GM19372 (cell line): ENCODE results near the gene NUAK1.

Experiments
- ATAC-seq: cut with Tn5 transposase; IDR thresholded peaks from one replicate; pipeline ENCODE4 v1.9.1; 2021; ENCODE audit warnings: mild to moderate bottlenecking, low read depth, moderate library complexity; ENCODE audit not compliant: unreplicated experiment

Gene NUAK1

DNA sequence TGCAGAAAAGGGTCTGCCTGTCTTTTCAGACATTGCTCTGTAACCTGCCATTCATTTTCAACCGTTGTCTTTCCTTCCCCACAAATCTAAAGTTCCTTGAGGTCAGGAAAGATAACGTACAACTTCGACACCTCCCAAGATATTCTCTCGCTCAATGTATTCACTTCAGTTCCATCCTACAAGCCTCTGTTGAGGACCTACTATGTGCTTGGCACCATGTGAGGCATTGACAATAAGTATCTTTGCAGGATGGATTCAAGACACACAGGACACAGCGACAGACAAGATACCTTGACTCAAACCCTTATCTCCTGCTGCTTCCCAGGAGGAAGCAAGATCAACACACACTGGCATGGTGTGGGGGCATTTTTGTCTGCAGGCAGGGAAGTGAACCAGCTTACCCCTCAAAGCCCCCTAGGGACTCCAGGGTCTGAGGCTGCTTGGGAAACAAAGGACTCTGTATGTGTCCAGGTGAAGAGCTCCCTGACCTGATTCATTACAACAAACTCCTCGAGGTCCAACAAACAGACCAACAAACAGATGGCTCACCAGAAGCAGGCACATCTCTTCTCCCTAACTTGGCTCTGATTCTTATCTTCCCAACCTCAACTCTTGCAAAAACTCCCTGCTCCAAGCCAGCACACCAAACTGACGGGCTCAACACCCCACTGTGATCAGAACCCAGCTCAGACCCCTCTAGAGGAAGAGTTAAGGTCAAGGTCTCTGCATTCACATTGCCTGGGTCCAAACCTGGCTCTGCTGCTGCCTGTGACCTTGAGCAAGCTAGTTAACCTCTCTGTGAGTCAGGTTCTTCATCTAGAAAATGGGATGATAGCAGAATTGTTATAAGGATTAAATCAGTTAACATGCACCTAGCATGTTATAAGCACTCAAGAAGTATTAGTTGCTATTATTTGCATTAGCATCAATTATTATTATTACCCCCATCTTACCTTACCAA is 6.3 kb downstream of the NUAK1 start:
- ATAC-seq, result no peak

DNA sequence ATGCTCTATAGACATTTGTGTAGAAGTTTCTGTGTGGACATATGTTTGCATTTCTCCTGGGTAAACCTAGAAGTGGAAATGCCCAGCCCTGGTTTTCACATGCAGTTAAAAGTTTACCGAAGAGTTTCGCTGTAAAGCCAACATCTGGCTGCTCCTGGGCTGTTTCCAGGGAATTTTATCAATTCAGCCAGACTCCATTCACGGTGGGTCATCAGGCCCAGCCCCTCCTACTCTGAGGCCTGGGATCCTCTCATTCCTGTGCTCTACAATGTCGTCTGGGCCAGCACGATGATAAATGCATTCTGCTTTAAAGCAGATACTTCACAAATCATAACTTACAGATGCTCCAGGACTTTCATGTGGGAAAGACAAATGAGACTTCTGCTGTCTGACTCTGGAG is 7.1 kb downstream of the NUAK1 start:
- no peak for ATAC-seq

DNA sequence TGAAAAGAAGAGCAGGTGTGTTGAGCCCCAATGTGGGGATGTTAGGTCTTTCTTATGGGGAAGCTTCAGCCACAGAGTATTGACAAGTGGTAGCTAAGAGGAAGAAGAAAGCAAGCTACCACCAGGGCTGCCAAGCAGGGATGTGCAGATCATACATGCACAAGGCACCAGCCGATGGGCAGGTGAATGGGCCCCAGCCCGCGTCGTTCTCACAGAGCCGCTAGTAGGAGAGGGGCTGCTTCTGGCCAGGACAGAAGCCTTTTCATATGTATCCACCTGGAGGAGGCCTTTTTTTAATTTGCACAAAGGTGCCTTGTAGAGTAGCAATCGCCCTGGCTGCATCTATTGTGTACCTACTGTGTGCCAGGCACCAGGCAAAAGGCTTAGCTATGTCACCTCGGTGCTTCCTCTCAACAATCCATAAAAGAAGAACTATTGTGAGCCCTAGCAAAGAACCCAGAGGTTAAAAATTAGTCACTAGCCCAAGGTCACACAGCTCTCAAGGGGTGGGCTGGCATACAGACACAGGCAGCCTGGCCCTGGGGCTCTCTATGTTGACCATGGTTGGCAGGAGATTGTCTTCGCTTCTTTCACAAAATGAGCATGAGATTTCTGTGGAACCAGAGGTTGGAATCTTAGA is 8.2 kb downstream of the NUAK1 start:
- ATAC-seq, result no peak

DNA sequence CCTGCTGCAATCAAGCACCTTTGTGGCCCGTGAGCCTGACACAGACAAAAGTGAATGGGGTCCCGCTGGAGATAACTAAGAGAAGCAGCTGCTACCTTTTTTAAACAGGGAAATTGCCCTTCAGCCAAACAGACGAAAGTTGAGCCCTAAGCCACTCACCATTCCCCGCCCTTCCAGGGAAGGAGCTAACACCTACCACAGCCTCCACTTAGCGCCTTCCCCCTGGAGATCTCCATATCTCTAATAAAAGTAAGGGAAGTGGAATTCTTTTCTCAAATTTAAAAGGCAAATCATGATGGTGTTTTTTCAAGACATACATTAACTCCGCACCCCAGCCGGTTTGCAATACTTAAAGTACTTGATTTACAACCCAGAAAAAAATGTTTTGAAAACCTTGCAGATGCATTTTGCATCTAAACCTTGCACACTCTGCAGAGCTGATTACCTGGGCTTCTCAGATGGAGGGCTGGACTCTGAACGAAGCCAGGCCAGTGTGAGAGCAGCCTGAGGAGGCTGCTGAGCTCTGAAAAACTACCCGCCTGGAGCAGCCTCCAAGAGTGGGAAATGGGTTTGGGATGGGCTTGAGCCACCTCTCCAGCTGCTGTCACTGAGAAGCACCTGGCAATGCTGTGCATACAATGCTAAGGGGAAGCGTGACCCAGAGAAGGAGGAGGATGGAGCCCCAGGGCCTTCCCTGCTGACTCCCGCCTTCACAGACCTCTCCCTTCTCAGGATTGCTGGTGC is 10.0 kb downstream of the NUAK1 start:
- ATAC-seq, result no peak

DNA sequence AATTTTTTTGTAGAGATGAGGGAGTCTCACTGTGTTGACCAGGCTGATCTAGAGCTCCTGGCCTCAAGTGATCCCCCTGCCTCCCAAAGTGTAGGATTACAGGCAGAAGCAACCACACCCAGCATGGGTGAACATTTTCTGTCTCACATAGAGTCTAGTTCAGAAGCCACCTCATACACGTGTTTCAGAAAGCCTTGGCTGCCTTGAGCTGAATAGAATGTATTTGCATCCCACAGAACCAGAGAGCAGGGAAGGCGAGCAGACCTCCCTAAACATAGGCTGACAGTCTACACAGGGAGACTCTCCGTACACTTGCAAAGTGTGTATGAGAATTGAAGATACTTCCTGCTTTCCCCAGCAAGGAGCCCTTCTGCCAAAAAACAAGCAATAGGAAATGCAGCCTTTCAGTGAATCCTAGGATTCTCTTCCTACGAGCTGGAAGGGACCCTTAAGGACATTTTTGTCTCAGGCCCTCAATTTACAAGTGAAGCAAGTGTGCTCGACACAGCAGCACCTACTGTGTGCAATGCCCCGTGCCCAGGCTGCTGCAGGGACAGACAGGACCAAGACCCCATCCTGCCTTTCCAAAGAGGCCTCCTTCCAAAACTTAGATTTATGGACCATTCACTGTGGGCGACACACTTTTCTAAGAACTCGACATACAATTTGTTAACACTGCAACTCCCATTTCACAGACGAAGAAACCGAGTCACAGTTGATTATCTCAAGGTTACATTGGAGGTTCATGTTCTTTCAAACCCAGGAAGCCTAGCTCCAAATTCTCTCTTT is 11.2 kb downstream of the NUAK1 start:
- ATAC-seq, result no peak

DNA sequence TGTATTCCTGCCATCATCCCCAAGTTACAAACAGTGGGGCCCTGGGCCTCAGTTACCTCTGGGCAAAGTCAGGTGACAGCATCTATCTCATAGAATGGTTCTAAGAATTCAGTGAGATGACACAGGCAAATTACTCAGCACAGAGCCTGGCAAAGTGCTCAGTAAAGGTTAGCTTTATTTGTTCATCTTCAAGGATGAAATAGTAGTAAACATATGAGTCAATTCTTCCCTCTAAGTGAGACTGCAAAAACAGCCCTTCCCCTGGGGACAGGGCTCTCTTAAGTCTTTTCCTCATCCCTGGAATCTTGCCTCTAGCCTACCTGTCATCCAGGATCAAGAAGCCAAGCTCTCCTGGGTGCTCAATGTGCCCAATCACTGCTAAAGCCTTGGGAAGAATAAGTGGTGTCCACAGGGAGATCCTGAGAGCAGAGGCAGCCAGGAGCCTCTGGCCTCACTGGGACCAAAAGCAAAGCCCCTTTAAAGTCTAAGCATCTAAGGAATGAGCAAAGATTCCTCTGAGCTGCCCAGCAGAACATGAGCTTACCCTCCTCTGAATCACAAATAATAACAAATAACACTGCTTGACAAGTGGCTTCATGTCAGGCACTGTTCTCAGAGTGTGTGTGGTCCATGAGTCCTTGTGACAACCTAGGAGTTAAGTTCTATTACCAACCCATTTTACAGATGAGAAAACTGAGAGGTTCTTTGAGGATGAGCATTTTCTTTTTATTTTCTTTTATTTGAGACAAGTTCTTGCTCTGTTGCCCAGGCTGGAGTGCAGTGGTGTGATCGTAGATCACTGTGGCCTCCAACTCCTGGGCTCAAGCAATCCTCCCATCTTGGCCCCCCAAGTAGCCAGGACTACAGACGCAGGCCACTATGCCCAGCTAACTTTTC is 12.1 kb downstream of the NUAK1 start:
- ATAC-seq, result no peak

DNA sequence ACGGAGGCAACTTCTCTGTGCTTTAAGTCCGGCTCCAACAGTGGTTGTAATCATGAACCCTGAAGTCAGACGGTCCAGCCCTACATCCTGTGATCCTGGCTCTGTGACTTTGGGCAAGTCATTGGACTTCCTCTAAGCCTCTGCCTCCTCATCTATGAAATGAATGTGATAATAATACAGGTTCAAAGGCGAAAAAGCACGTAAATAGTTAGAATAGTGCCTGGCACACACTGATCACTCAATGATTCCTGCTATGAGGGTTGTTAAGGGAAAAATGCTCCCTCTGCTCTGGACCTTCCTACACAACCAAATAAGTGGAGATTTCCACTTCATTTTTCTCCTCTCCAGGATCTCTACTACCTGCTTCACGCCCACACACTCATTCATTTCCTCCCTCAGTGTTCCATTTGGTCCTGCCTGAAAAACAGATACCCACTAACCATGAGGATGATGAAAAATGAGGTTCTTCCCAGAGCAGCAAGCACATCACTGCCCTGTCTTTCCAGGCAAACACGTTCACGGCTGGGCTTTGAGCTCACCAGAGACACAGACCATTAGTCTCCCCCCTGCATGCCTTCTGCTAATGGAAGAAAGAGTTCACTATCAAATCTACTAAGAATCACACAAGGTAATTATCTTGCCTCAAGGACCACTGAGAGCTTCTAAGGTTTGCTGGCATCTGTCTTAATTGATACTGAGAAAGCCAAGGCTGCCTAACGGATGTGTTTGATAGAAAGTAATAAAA is 13.2 kb downstream of the NUAK1 start:
- ATAC-seq, result no peak

DNA sequence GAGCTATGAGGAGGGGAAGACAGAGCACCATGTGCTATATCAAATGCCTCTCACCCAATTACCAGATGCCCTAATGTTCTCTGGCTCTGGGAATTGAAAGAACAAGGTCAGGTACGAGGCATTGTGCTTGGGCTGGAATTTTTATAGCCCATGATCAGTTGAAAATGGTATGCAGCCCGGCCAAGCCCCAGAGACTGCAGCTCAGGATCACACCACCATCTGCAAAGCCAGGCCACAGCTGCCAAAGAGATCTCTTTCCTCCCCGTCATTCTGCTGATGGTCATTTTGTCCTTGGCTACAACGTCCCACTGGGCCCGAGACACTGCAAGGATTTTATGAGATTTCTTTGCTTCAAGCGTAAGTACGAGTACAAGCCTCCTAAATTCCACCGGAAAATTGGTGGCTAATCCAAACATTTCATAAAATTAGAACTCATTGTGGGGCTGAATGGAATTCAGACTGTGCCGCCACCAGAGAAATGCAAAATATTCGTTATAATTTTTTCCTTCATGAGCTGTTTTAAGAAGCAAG is 15.1 kb downstream of the NUAK1 start:
- ATAC-seq, result no peak

DNA sequence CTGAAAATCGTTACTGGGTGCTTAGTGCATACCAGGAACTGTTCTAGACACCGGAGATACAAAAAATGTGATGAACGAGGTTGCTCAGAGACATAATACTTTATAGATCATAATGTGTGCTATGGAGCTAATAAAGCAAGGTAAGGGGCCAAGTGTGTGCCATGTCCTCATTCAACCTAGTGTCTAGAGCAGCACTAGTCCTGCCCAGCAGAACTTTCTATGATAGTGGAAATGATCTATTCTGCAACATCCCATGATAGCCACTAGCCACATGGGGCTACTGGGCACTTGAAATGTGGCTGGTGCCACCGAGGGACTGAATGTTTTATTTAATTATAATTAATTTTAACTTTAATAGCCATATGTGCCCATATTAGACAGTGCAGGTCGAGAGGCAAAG is 15.6 kb downstream of the NUAK1 start:
- ATAC-seq, result no peak

DNA sequence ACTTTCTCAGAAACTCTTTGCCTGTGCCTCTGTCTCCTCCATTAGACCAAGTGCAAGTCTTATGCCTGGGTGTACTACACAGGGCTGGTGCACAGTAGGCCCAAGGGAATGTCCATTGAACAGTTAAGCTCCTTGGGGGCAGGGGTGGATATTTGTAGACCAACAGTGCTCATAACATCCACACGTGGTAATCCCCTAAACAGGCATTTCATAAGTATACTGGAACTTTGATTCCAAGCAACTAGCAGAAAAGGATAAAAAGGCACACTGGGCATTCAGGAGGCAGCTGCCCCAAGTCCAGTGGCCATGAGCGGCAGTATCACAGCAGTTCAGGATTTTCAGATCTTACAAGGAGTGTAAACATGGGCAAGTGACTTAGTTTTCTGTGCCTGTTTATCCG is 16.8 kb downstream of the NUAK1 start:
- no peak for ATAC-seq

DNA sequence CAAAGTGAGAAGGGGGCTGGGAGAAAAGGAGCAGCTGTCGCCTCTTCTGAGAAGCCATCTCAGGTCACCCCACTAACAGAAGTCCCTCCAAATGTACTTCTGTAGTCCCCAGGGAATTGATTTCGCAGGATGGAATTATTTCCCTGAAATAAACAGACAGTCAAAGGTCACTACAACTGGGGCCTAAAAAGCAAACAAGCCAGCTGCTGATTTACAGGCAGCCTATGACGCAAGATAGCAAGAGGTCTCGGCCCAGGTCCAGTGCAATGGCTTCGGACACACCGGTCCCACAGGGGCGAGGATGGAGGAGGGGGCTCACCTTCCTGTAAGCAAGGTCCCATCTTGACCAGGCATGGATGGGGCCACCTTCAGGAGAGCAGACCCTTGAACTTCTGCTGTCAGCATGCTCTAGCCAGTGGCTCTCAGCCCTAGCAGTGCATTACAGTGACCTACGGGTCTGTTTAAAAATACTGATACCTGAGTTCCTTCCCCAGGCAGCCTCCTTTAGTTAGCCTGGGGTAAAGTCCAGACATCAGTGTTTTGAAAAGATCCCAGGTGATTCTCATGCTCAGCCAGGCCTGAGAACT is 18.1 kb downstream of the NUAK1 start:
- ATAC-seq, result no peak

DNA sequence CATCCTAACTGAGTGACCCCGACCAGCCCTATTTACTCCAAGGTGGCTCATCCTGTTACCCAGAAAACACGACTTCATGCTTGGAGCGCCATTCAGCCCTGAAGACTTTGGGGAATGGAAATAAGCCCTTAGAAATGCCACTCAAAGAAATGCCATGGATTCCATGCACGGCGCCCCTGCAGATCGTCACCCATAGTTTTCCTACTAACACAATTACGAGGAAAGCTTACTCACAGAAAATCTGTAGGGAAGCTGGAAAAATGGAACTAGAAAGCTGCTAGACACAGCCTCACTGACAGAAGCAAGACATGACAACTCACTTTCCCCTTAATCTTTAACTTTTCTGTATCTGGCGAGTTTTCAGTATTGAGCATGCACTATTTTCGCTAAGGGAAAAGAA is 19.5 kb downstream of the NUAK1 start:
- no peak for ATAC-seq

DNA sequence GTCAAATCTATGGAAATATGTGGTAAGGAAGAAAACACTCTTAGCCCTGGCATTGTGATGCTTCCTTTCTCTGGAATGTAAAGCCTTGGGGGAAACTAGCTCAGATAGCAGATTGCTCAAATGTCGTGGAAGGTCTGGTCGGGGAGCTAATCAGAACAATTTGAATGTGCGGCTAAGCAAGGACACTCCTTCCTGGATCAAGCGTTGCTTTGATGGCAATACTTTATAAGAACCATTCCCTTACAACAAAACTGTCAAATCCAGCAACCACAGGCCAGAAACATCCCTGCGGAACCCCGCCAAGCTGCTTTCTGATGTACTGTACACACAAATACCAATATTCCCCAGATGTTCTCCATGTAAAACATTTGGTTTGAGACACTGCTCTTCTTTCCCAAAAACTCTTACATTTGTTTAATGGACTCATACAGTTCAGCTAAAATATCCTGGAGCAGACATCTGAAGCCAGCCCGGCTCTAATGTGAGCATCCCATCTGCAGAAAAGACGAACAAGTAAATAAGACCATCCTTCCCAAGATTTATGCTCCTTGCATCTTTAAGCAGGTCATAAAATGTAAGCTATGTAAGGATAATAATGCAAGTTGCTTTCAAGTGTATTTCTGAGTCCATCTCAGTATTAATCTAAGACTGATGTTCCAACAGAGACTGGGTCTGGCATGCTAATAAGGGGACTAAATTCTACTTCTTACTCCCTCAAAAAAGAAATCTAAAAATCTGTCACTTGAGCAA is 20.2 kb downstream of the NUAK1 start:
- ATAC-seq, result no peak

DNA sequence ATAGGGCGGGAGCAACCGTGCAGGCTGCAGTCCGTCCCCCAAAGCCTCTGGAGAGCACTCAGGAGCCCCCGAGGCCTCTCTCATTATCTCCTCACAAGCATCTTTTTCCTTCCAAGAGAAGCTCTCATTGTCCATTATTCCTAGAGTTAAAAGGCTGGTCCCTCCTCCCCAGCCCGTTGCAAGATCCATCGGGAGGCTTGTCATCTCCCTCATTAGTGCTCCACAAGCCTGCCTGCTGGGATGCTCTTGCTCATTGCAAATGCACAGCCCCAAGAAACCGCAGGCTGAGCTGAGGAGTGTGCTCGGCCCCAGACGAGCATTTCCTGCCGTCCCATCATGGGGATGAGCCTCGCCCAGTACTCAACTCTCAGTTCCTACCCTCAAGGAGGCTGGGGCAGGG is 23.3 kb downstream of the NUAK1 start:
- ATAC-seq, result no peak

DNA sequence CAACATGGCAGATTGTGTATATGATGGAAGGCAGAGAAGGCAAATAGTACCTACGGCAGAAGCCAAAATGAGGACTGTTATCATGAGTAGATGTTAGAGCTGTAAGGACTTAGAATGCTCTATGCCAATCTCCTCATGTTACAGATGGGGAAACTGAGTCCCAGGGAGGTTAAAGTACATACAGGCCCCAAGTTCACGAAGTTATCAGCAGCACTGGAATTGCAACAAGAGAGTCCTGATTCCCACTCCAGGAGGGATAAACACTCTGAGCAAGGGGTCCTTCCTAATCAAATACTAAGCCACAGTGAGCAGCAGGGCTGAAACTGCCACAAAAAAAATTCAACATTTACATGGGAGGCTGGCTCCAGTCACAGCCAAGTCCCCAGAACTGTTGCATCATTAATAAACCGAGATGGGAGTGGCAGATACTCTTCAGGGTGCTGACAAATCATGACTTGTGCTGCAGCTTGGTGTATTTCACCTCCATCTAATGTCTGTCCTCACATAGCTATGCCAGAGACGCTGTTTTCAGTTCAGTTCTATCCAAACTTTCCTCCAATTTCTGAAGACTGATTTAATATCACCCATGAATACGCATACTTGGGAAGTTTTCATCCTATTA is 24.2 kb downstream of the NUAK1 start:
- ATAC-seq, result no peak

DNA sequence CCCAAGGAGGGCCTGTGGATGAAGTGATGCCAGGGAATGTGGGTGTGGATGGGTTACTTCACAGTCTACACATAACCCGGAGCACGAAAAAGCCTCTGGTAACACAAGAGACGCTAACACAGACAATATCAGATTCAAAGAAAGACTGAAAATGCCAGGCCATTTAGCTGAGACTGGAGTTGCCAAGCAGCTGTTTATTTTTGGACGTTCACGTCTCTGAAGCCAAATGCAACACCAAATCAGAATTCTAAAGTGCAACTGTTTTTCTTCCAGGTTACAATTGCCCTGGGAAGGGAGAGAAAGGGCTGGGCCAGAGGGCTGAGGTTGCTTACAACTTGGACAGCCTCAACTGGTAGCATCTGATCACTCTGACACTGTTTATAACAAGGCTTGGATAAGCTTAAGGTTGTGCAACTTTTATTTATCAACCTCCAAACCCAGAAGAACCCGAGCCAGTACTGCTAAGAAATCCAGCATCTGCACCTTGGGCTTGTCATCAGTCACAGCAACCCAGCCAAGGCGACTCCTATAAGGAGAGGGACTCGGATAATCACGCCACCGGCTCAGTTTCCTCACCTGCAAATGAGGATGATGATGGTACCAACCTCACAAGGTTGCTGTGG is 24.8 kb downstream of the NUAK1 start:
- ATAC-seq, result no peak

DNA sequence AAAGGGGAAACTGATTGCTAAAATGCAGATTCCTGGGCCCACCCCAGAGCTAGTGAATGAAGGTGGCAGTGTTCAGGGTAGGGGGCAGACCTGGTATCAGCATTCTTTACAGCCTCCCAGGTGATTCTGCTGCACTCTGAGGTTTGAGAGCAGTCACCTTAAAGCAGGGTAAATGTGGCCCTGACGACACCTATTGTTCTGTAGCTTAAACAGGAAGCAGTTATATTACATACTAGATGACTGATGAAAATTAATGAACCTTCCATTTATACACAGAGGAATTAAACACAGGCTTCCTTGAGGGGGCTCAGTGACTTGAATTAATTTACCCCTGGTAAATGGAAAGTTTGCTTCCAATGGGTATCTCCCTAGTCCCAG is 25.3 kb downstream of the NUAK1 start:
- no peak for ATAC-seq
